DND-41 (cell line): ENCODE measurements around the gene TTLL11.

Experiments used
- CTCF ChIP-seq: IDR thresholded peaks from 2 replicates; pipeline ENCODE4 v1.5.1; 2012; ENCODE audit warnings: borderline replicate concordance, low read length, moderate library complexity, mild to moderate bottlenecking; ENCODE audit not compliant: poor library complexity, severe bottlenecking; ENCODE audit errors: extremely low read depth
- EZH2 ChIP-seq: IDR thresholded peaks from 3 replicates; pipeline ENCODE4 v1.6.1; 2012; ENCODE audit warnings: borderline replicate concordance, low read depth, mild to moderate bottlenecking, moderate library complexity, low read length, inconsistent platforms; ENCODE audit not compliant: severe bottlenecking

GRCh38 chr9:121996783-121997182 is 96.3 kb downstream of the TTLL11 start:
- TF ChIP-seq CTCF (no peak), EZH2 (no peak)
